Panc1 (cell line): ENCODE measurements around the gene RGCC.

ENCODE experiments used
- CTCF ChIP-seq: fragments of 450-650 bp; IDR thresholded peaks from 2 replicates; pipeline ENCODE4 v1.5.1; 2017; ENCODE audit warnings: mild to moderate bottlenecking
- POLR2AphosphoS5 ChIP-seq: IDR thresholded peaks from 2 replicates; pipeline ENCODE4 v1.6.1; 2012; ENCODE audit warnings: mild to moderate bottlenecking, low read depth, low read length, moderate library complexity
- REST ChIP-seq, 2 experiments: IDR thresholded peaks; 2 replicates each; pipeline ENCODE4 v1.6.1; 2011 to 2012; ENCODE audit warnings: low read depth in 2 of 2, control low read depth in 1 of 2, low read length in 1 of 2, mild to moderate bottlenecking in 1 of 2, moderate library complexity in 1 of 2; ENCODE audit not compliant: insufficient read depth in 1 of 2
- SIN3A ChIP-seq: IDR thresholded peaks from 2 replicates; pipeline ENCODE4 v1.6.1; 2012; ENCODE audit warnings: low read depth, mild to moderate bottlenecking, low read length, moderate library complexity, borderline replicate concordance; ENCODE audit not compliant: insufficient read depth

GRCh38 chr13:41515491-41516139, 58.3 kb downstream of the RGCC start:
- TF ChIP-seq CTCF (no peak), POLR2AphosphoS5 (no peak), SIN3A (no peak), REST (IDR thresholded peaks at IDR 0.05; ENCODE audit: insufficient read depth in 1 of 2, low read depth in 2 of 2, low read length in 1 of 2) (no peak)
